ENCODE results near the gene ACOXL. TPM values are rescaled to one million over a fixed set of nuclear protein-coding genes. Genes with fewer than 3 reads are reported as not detected.

ACOXL gene
- total and polyA plus RNA-seq, 10 of the 15 experiments (the other 5 are each of a cell fraction or from before 2014, with no cell fraction given) = 0.05 to 1.3 (median 0.71) TPM

- TF ChIP-seq NFXL1 (IDR thresholded peaks at IDR 0.05; ENCODE audit: borderline replicate concordance) (no peak), MEF2B (IDR thresholded peaks at IDR 0.05; ENCODE audit: partially characterized antibody, poor library complexity, severe bottlenecking) (peak; percentile 36), CBFB (IDR thresholded peaks at IDR 0.05; ENCODE audit: low read depth) (no peak), ZBED1 (IDR thresholded peaks at IDR 0.05; ENCODE audit: borderline replicate concordance) (no peak), JUND (IDR thresholded peaks at IDR 0.05; ENCODE audit: low read depth, low read length) (no peak), YY1 (IDR thresholded peaks at IDR 0.05; ENCODE audit: low read depth, low read length) (0 out of 2 replicates have a peak, but pooled peaks have one; percentile 4), FOS (IDR thresholded peaks at IDR 0.05; ENCODE audit: borderline replicate concordance, extremely low read depth, insufficient read length) (no peak), EP300 (IDR thresholded peaks at IDR 0.05; ENCODE audit: borderline replicate concordance in 1 of 2, control insufficient read depth in 1 of 2, low read depth in 2 of 2, low read length in 2 of 2) (no peak), SREBF2 (IDR thresholded peaks at IDR 0.05; ENCODE audit: low read length) (no peak), PAX5 (IDR thresholded peaks at IDR 0.05; ENCODE audit: borderline replicate concordance, low read depth, low read length) (peak; percentile 94), SMARCA5 (IDR thresholded peaks at IDR 0.05) (no peak), MTA2 (IDR thresholded peaks at IDR 0.05; ENCODE audit: low read depth) (no peak), RCOR1 (conservative IDR thresholded peaks at IDR 0.05; ENCODE audit: low read depth, low read length) (no peak), WRNIP1 (IDR thresholded peaks at IDR 0.05; ENCODE audit: borderline replicate concordance, low read depth, low read length) (no peak), ELK1 (IDR thresholded peaks at IDR 0.05; ENCODE audit: low read depth, low read length) (no peak), MEF2A (IDR thresholded peaks at IDR 0.05; ENCODE audit: insufficient read depth, low read depth, low read length) (no peak), BHLHE40 (IDR thresholded peaks at IDR 0.05; ENCODE audit: borderline replicate concordance in 1 of 2, low read depth in 2 of 2, low read length in 1 of 2) (no peak; a peak in 1 of 4 replicates), NR2F1 (conservative IDR thresholded peaks at IDR 0.05) (0 out of 2 replicates have a peak, but pooled peaks have one; percentile 13), NBN (IDR thresholded peaks at IDR 0.05) (no peak), ASH2L (IDR thresholded peaks at IDR 0.05; ENCODE audit: borderline replicate concordance, low read depth) (no peak), TCF12 (IDR thresholded peaks at IDR 0.05; ENCODE audit: low read depth, low read length) (no peak), IRF4 (IDR thresholded peaks at IDR 0.05; ENCODE audit: low read depth, low read length) (peak; percentile 62; the same call in 1 of the 2 replicates), DPF2 (IDR thresholded peaks at IDR 0.05) (peak; percentile 70), TAF1 (IDR thresholded peaks at IDR 0.05; ENCODE audit: borderline replicate concordance, low read depth, low read length) (no peak), ZNF24 (IDR thresholded peaks at IDR 0.05) (no peak), ZNF622 (IDR thresholded peaks at IDR 0.05) (no peak), RB1 (IDR thresholded peaks at IDR 0.05; ENCODE audit: borderline replicate concordance) (no peak), ZNF592 (IDR thresholded peaks at IDR 0.05) (no peak)
Observed at GRCh38 chr2:111042772-111043771, 310.7 kb downstream of the ACOXL start (continued).

All from GM12878 (cell line).